Measurements from ENCODE around the gene ZNF500. TPM values are rescaled to one million over a fixed set of nuclear protein-coding genes. Genes with fewer than 3 reads are reported as not detected.

ZNF500 gene
- total and polyA plus RNA-seq, 2 of the 4 experiments (the other 2 are of a cell fraction): 4.5 to 5.9 TPM

- no peak overlapping the region for H2AK9ac ChIP-seq (replicated peaks; ENCODE audit: low read depth, low read length, poor library complexity)
- no peak overlapping the region for H2BK5ac ChIP-seq (ENCODE audit: low read depth, low read length, poor library complexity, severe bottlenecking)
- no peak for TF ChIP-seq CEBPB (IDR thresholded peaks at IDR 0.05; ENCODE audit: low read depth, low read length)
- no peak for TF ChIP-seq MAZ (IDR thresholded peaks at IDR 0.05; ENCODE audit: borderline replicate concordance, low read depth, low read length)
- no peak for TF ChIP-seq USF2 (IDR thresholded peaks at IDR 0.05; ENCODE audit: low read depth, low read length)
- no peak for TF ChIP-seq POLR2A (IDR thresholded peaks at IDR 0.05; ENCODE audit: low read depth, low read length)
- no peak for TF ChIP-seq RAD21 (IDR thresholded peaks at IDR 0.05; ENCODE audit: low read length)
- no peak for TF ChIP-seq MAFK (IDR thresholded peaks at IDR 0.05; ENCODE audit: low read depth, low read length)
- no peak for TF ChIP-seq CHD1 (IDR thresholded peaks at IDR 0.05; ENCODE audit: low read depth, low read length)
- no peak for TF ChIP-seq BHLHE40 (IDR thresholded peaks at IDR 0.05; ENCODE audit: low read depth, low read length)
- TF ChIP-seq RFX5 (IDR thresholded peaks at IDR 0.05; ENCODE audit: low read depth, low read length): no peak
- TF ChIP-seq MXI1 (IDR thresholded peaks at IDR 0.05; ENCODE audit: borderline replicate concordance, low read depth, low read length): no peak
- TF ChIP-seq RCOR1 (IDR thresholded peaks at IDR 0.05; ENCODE audit: insufficient replicate concordance, low read length): no peak
- TF ChIP-seq CTCF (conservative IDR thresholded peaks at IDR 0.05; ENCODE audit: low read depth, low read length): no peak
- H4K8ac ChIP-seq (ENCODE audit: low read depth in 2 of 2, low read length in 2 of 2): no peak overlapping the region
- no peak overlapping the region for H2AFZ ChIP-seq (replicated peaks; ENCODE audit: low read length, poor library complexity)
- H2BK15ac ChIP-seq (ENCODE audit: low read depth, low read length): no peak overlapping the region
- H3K9ac ChIP-seq (ENCODE audit: low read depth, low read length): no peak overlapping the region
- H2BK20ac ChIP-seq (ENCODE audit: low read depth, low read length): no peak overlapping the region
- DNase-seq: no peak
- peaks cover 7 to 39% of the 10 kb centered on the region in 2 experiments; a peak in 3 of 4 replicates for H3K79me1 ChIP-seq (ENCODE audit: low read depth in 1 of 2, low read length in 2 of 2)
- 89% methylated on average over 13 of the region's 18 CpGs; no CpG with 5 or more reads in 1 of the 2 experiments for WGBS, 2 experiments (ENCODE audit: extremely low coverage in 2 of 2, insufficient read length in 1 of 2)
- peaks cover 53% of the 10 kb centered on the region for H3K36me3 ChIP-seq (ENCODE audit: control insufficient read depth, insufficient read depth, low read length)
- H2BK120ac ChIP-seq (ENCODE audit: low read depth, low read length): no peak overlapping the region
- H2AK5ac ChIP-seq (ENCODE audit: low read depth, low read length): no peak overlapping the region
- no peaks in the 10 kb centered on the region for H3K4me1 ChIP-seq (ENCODE audit: control insufficient read depth, insufficient read depth, low read length)
- no peak for ATAC-seq (ENCODE audit: low read depth)
- dilution Hi-C loops (cut with HindIII; ENCODE audit: low sequenced_read_pairs, unreplicated experiment): no loop called here
- H4K5ac ChIP-seq (ENCODE audit: low read depth, low read length): no peak overlapping the region
- BruUV-seq (replicated peaks): no TSS peak
- H3K27me3 ChIP-seq (ENCODE audit: control insufficient read depth, insufficient read depth, low read length): no peaks in the 10 kb centered on the region
- H3K4ac ChIP-seq (ENCODE audit: low read depth, low read length): no peak overlapping the region
- H4K91ac ChIP-seq (ENCODE audit: insufficient read depth, low read depth, low read length): no peak overlapping the region
- no peak overlapping the region for H3K14ac ChIP-seq (replicated peaks; ENCODE audit: low read depth, low read length)
- in situ Hi-C loops (cut with MboI; ENCODE audit: low sequenced_read_pairs): no loop called here
- no peak overlapping the region for H3K4me2 ChIP-seq (ENCODE audit: low read depth, low read length)
- H3K18ac ChIP-seq (ENCODE audit: low read depth, low read length): no peak overlapping the region
- H3K56ac ChIP-seq (ENCODE audit: extremely low read depth, insufficient read depth, low read length): no peak overlapping the region
- no peaks in the 10 kb centered on the region for H3K9me1 ChIP-seq (ENCODE audit: insufficient read depth, low read length)
- ChIA-PET CTCF (no interaction called here), POLR2A (ENCODE audit: unreplicated experiment) (no interaction called here)
- intact Hi-C loops (cut with micrococcal nuclease): no loop called here
- no peak overlapping the region for H3K4me3 ChIP-seq (ENCODE audit: insufficient read depth, low read depth, low read length)
- H4K20me1 ChIP-seq (ENCODE audit: insufficient read depth, low read length): no peaks in the 10 kb centered on the region
- H3K27ac ChIP-seq (ENCODE audit: insufficient read depth, low read length): no peak overlapping the region
- no peak overlapping the region for H3K23ac ChIP-seq (ENCODE audit: low read depth, low read length)
- H3K9me3 ChIP-seq (ENCODE audit: control insufficient read depth, insufficient read depth, low read length): no peaks in the 10 kb centered on the region
Measured at GRCh38 chr16:4726616-4727015, 40.3 kb downstream of the ZNF500 start.
